Stimulated activated CD4-positive, alpha-beta T cell treated with anti-CD3 and anti-CD28 coated beads, Interleukin-1b, Interleukin-23, amount 100 ng/mL, for 24 hours (primary cell): ENCODE measurements around the gene GEMIN7.

Source experiments
- DNase-seq, 4 experiments: peaks; one replicate each; pipeline ENCODE4 v3.0.0-alpha.2; 2020; ENCODE audit warnings: low read depth in 4 of 4, low spot score in 1 of 4

The GEMIN7 gene

GRCh38 chr19:45079063-45079910 is at the start of gene GEMIN7:
Gene GEMIN7, plus strand, starts transcription at chr19:45079260. Its CDS starts 10,855 bp downstream, at chr19:45090115.
- peak; percentile 67 to 78 (median 74) for DNase-seq

GRCh38 chr19:45030825-45031224 is 48.2 kb upstream of the GEMIN7 start:
- no peak for DNase-seq

- DNase-seq, result no peak
These were observed 46.6 kb upstream of the GEMIN7 start for GRCh38 chr19:45032421-45032820.

GRCh38 chr19:45035755-45036154 is 43.3 kb upstream of the GEMIN7 start:
- DNase-seq, result no peak

- DNase-seq, result no peak
These were observed 41.5 kb upstream of the GEMIN7 start for GRCh38 chr19:45037393-45038169.

GRCh38 chr19:45038931-45039893 is 39.8 kb upstream of the GEMIN7 start, which contains the start of gene CLASRP:
Gene CLASRP, plus strand, starts transcription at chr19:45039045. Its CDS starts 1,168 bp downstream, at chr19:45040213.
- DNase-seq, result peak; percentile 74 to 85 (median 82)

GRCh38 chr19:45040059-45040771 is 38.8 kb upstream of the GEMIN7 start:
- DNase-seq, result no peak

- DNase-seq, result no peak
These were observed 37.9 kb upstream of the GEMIN7 start for GRCh38 chr19:45041125-45041524.

GRCh38 chr19:45045671-45046353 is 33.2 kb upstream of the GEMIN7 start:
- DNase-seq, result no peak

GRCh38 chr19:45046355-45046754 is 32.7 kb upstream of the GEMIN7 start:
- no peak for DNase-seq

- no peak for DNase-seq
These were observed 31.8 kb upstream of the GEMIN7 start for GRCh38 chr19:45047188-45047797.

GRCh38 chr19:45049073-45049736 is 29.9 kb upstream of the GEMIN7 start:
- DNase-seq, result no peak

- DNase-seq, result no peak
These were observed 29.0 kb upstream of the GEMIN7 start for GRCh38 chr19:45050036-45050435.

GRCh38 chr19:45051929-45052579 is 27.0 kb upstream of the GEMIN7 start:
- no peak for DNase-seq

- no peak for DNase-seq
These were observed 22.2 kb upstream of the GEMIN7 start for GRCh38 chr19:45056831-45057230.

- no peak for DNase-seq
These were observed 21.6 kb upstream of the GEMIN7 start for GRCh38 chr19:45057444-45057843.

- DNase-seq, result no peak
These were observed 20.4 kb upstream of the GEMIN7 start for GRCh38 chr19:45058622-45059159.
